Measurements from ENCODE around the gene MRE11. TPM values are rescaled to one million over a fixed set of nuclear protein-coding genes. Genes with fewer than 3 reads are reported as not detected.
"Not testable (repeated sequence)": the region's sequence is repeated elsewhere in the genome, so short reads cannot be mapped to it uniquely, and the experiment has no call there.

The MRE11 gene
- total and polyA plus RNA-seq, 2 donors from 2014 or later, result 3.5 to 16.6 TPM

DNA sequence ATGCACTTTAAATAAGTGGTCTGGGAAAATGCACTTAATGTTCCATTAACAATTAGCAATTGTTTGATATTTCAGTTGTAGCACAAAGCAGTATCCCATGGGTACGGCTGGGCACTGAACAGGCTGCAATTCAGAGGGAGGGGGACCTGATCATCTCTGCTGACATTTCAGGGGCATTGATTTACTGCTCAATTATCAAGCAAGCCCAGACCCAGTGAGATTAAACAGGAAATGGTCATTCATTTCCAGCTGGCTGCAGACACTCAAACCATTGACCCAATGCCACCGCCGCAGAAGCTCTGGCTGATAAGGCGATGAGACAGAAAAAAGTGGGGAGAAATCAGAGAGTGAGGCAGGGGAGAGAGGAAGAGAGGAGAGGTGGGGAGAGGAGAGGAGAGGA, 93.6 kb downstream of the MRE11 start:
- Histone ChIP-seq H3K27ac (ENCODE audit: low read depth in 2 of 2, low read length in 2 of 2) (no peak overlapping the region), H3K27me3 (ENCODE audit: control insufficient read depth, insufficient read depth, low read length) (no peaks in the 10 kb centered on the region), H3K9ac (ENCODE audit: low read length in 3 of 3) (no peak overlapping the region), H3K36me3 (ENCODE audit: control insufficient read depth in 2 of 3, insufficient read depth in 3 of 3, low read length in 3 of 3) (no peaks in the 10 kb centered on the region), H3K4me3 (ENCODE audit: low read length in 3 of 3) (no peak overlapping the region), H3K4me1 (ENCODE audit: control insufficient read depth in 2 of 3, insufficient read depth in 2 of 3, low read depth in 1 of 3, low read length in 3 of 3) (peaks cover 0 to 7% (median 0%) of the 10 kb centered on the region in 3 donors), H3K9me3 (ENCODE audit: control insufficient read depth in 2 of 3, insufficient read depth in 1 of 3, low read length in 3 of 3) (no peaks in the 10 kb centered on the region)
- TF ChIP-seq CTCF (IDR thresholded peaks at IDR 0.05; ENCODE audit: borderline replicate concordance, extremely low read depth, insufficient read depth), result no peak
- DNase-seq (peak in 2 of 5 donors; percentile 27 to 44), FAIRE-seq (no peak)
- intact Hi-C loops (cut with DNase I), result no loop called here

DNA sequence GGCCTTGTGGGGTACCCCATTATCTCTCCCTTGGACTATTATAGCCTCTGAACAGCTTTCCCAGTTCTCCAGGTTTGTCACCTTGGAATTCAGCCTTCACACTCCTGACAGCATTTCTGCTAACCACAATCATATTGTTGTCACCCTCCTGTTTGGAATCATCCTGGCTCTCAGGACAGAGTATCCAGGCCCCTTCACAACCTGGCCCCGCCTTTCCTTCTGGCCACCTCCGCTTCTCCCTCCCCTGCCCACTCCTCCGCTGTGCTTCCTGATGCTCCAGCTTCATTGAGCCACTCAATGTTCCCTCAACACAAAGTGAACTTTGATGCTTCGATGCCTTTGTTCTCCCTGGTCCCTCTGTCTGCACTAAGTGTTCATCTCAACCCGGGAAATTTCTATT, 95.5 kb downstream of the MRE11 start:
- no peaks in the 10 kb centered on the region for H3K9me3 ChIP-seq (ENCODE audit: control insufficient read depth in 2 of 3, insufficient read depth in 1 of 3, low read length in 3 of 3)
- intact Hi-C loops (cut with DNase I), result no loop called here
- no peak for DNase-seq
- no peak overlapping the region for H3K4me3 ChIP-seq (ENCODE audit: low read length in 3 of 3)
- H3K27me3 ChIP-seq (ENCODE audit: control insufficient read depth, insufficient read depth, low read length), result no peaks in the 10 kb centered on the region
- H3K27ac ChIP-seq (ENCODE audit: low read depth in 2 of 2, low read length in 2 of 2), result no peak overlapping the region
- no peak overlapping the region for H3K9ac ChIP-seq (ENCODE audit: low read length in 3 of 3)
- peaks cover 0 to 7% (median 0%) of the 10 kb centered on the region in 3 donors for H3K4me1 ChIP-seq (ENCODE audit: control insufficient read depth in 2 of 3, insufficient read depth in 2 of 3, low read depth in 1 of 3, low read length in 3 of 3)
- no peaks in the 10 kb centered on the region for H3K36me3 ChIP-seq (ENCODE audit: control insufficient read depth in 2 of 3, insufficient read depth in 3 of 3, low read length in 3 of 3)
- FAIRE-seq, result no peak
- TF ChIP-seq CTCF (IDR thresholded peaks at IDR 0.05; ENCODE audit: borderline replicate concordance, extremely low read depth, insufficient read depth), result no peak

DNA sequence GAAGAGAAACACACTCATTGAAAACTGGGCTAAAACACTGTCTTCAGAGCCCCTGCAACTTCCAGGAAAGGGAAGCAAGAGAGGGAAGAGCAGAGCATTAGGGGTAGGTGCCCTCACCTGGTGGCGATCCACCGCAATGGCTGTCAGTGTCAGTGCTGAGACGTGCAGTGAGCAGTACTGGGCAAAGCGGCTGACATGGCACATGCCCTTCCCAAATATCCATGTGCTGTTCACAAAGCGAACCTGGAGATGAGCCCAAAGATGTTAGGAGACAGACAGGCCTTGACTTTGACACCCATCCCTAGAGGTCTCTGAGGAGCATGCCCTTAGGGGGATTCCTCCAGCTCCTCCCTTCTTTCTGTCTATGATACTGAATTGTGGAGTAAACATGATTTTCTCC, 97.4 kb downstream of the MRE11 start:
- Histone ChIP-seq H3K4me1 (ENCODE audit: control insufficient read depth in 2 of 3, insufficient read depth in 2 of 3, low read depth in 1 of 3, low read length in 3 of 3) (peaks cover 0 to 4% (median 0%) of the 10 kb centered on the region in 3 donors), H3K27me3 (ENCODE audit: control insufficient read depth, insufficient read depth, low read length) (no peaks in the 10 kb centered on the region), H3K9ac (ENCODE audit: low read length in 3 of 3) (no peak overlapping the region), H3K27ac (ENCODE audit: low read depth in 2 of 2, low read length in 2 of 2) (no peak overlapping the region), H3K4me3 (ENCODE audit: low read length in 3 of 3) (no peak overlapping the region), H3K9me3 (ENCODE audit: control insufficient read depth in 2 of 3, insufficient read depth in 1 of 3, low read length in 3 of 3) (no peaks in the 10 kb centered on the region), H3K36me3 (ENCODE audit: control insufficient read depth in 2 of 3, insufficient read depth in 3 of 3, low read length in 3 of 3) (no peaks in the 10 kb centered on the region)
- FAIRE-seq (no peak), DNase-seq (no peak)
- intact Hi-C loops (cut with DNase I), result no loop called here
- TF ChIP-seq CTCF (IDR thresholded peaks at IDR 0.05; ENCODE audit: borderline replicate concordance, extremely low read depth, insufficient read depth), result no peak

DNA sequence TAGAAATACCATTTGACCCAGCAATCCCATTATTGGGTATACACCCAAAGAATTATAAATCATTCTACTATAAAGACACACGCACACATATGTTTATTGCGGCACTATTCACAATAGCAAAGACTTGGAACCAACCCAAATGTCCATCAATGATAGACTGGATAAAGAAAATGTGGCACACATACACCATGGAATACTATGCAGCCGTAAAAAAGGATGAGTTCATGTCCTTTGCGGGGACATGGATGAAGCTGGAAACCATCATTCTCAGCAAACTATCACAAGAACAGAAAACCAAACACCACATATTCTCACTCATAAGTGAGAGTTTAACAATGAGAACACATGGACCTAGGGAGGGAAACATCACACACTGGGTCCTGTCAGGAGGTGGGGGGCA, 101.7 kb downstream of the MRE11 start:
- H3K4me3 ChIP-seq (ENCODE audit: low read length in 3 of 3); H3K27ac ChIP-seq (ENCODE audit: low read depth in 2 of 2, low read length in 2 of 2); DNase-seq; intact Hi-C loops (cut with DNase I); H3K9me3 ChIP-seq (ENCODE audit: control insufficient read depth in 2 of 3, insufficient read depth in 1 of 3, low read length in 3 of 3); H3K27me3 ChIP-seq (ENCODE audit: control insufficient read depth, insufficient read depth, low read length); H3K4me1 ChIP-seq (ENCODE audit: control insufficient read depth in 2 of 3, insufficient read depth in 2 of 3, low read depth in 1 of 3, low read length in 3 of 3); FAIRE-seq; H3K9ac ChIP-seq (ENCODE audit: low read length in 3 of 3); H3K36me3 ChIP-seq (ENCODE audit: control insufficient read depth in 2 of 3, insufficient read depth in 3 of 3, low read length in 3 of 3): not testable (repeated sequence)
